Measurements from ENCODE around the gene TUFT1.

TUFT1 gene

DNA sequence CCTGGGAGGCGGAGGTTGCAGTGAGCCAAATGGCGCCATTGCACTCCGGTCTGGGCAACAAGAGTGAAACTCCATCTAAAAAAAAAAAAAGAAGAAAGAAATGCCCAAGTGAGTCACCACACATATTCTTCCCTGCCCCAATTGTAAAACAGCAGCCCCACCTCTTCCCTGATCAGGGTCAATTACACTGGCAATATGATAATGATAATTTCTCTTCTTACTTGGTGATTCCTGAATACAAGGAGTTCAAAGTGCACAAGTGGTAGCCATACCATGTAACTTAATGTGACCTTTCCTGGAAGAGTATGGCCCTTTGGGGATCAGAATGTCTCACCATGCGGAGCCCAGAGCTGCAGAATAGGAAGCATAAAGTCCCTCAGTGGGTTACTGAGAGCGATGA, 40.7 kb upstream of the TUFT1 start:
- no peak for TF ChIP-seq CTCF (IDR thresholded peaks at IDR 0.05; ENCODE audit: low read depth, low read length, missing control alignments)
- DNase-seq (ENCODE audit: extremely low read depth, low read depth), result no peak
- no peak overlapping the region for H3K4me3 ChIP-seq (replicated peaks; ENCODE audit: low read depth, low read length)

GRCh38 chr1:151499930-151500329, 40.2 kb upstream of the TUFT1 start:
- no peak overlapping the region for H3K4me3 ChIP-seq (replicated peaks; ENCODE audit: low read depth, low read length)
- no peak for TF ChIP-seq CTCF (IDR thresholded peaks at IDR 0.05; ENCODE audit: low read depth, low read length, missing control alignments)
- no peak for DNase-seq (ENCODE audit: extremely low read depth, low read depth)

- TF ChIP-seq CTCF (IDR thresholded peaks at IDR 0.05; ENCODE audit: low read depth, low read length, missing control alignments), result peak; percentile 10
- H3K4me3 ChIP-seq (replicated peaks; ENCODE audit: low read depth, low read length), result no peak overlapping the region
- DNase-seq (ENCODE audit: extremely low read depth, low read depth), result no peak
Observed at GRCh38 chr1:151501474-151501873, 38.6 kb upstream of the TUFT1 start.

- no peak for TF ChIP-seq CTCF (IDR thresholded peaks at IDR 0.05; ENCODE audit: low read depth, low read length, missing control alignments)
- H3K4me3 ChIP-seq (replicated peaks; ENCODE audit: low read depth, low read length), result no peak overlapping the region
- DNase-seq (ENCODE audit: extremely low read depth, low read depth), result no peak
Observed at GRCh38 chr1:151502035-151502700, 37.9 kb upstream of the TUFT1 start.

DNA sequence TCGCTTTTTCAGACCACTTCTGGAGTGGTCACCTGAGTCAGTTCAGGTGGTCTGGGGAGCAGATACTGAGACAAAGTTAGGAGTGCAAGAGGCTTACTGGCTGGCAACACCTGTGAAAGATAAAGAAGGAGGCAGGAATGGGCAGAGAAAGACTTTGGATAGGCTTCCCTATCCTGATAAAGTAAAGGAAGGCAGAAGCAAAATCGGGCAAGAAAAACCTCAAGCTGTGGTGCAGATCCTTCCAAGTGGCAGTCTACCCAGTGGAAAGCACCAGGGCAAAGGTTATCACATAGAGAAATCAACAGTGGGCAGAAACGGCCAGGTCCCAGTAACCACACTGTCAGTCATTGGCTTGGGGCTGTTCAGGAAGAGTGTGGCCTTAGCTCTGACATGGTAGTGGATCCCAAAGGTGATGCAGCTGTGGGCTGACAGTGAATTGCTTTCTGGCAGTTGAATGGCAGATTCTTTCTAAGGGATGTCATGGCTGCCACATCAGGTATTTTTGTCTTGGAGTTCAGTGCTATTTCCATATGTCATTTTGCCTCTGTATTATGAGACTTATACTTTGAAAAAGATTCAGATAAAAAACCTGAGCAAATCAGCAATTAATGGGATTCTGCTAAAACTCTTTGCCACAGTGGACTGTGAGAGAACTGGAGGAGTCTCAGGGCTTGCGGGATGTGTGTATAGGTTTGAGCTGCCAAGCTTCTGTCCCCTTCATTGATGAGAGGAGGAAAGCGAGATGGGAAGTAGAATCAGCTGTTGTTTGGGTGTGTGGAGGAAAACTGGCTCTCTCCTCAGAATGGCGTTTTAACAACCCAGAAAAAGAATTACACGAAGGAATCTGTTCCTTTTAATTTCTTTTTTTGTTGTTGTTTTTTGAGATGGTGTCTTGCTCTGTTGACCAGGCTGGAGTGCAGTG, 37.0 kb upstream of the TUFT1 start:
- no peak for DNase-seq (ENCODE audit: extremely low read depth, low read depth)
- H3K4me3 ChIP-seq (replicated peaks; ENCODE audit: low read depth, low read length), result no peak overlapping the region
- TF ChIP-seq CTCF (IDR thresholded peaks at IDR 0.05; ENCODE audit: low read depth, low read length, missing control alignments), result no peak

DNA sequence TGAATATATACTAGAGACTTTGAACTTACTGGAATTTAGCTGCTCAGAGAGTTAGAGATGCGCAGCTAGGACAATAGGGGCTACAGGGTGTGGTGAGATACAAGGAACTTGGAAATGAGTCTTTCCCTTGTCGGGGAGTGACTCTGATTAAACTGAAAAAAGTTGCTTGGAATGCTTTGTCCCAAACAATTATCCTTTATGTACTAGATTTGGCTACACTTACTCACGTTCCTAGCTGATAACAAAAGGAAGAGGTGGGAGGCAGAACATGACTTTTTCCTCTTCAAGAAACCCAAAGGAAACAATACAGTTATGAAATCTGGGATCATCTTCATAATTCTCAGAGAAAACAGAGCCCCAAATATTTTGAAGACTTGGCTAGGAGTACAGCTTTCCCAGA, 35.9 kb upstream of the TUFT1 start:
- no peak for TF ChIP-seq CTCF (IDR thresholded peaks at IDR 0.05; ENCODE audit: low read depth, low read length, missing control alignments)
- no peak for DNase-seq (ENCODE audit: extremely low read depth, low read depth)
- H3K4me3 ChIP-seq (replicated peaks; ENCODE audit: low read depth, low read length), result no peak overlapping the region
